ENCODE measurements around the gene SPATA21. TPM values are rescaled to one million over a fixed set of nuclear protein-coding genes. Genes with fewer than 3 reads are reported as not detected.
"Not testable (repeated sequence)": the region's sequence is repeated elsewhere in the genome, so short reads cannot be mapped to it uniquely, and the experiment has no call there.

SPATA21 gene
- not detected in 2 replicates for total RNA-seq (2014; rRNA removed; shearing (Covaris generic))
- polyA plus RNA-seq (2014; cell fraction: nucleus; rRNA removed): not detected in 2 replicates

- DNase-seq (ENCODE audit: extremely low read depth, low read depth): no peak
Observed at GRCh38 chr1:16436946-16437474, at the start of gene SPATA21. Gene SPATA21, minus strand, starts transcription at chr1:16437424. Its CDS starts 6,053 bp downstream, at chr1:16431371.

DNA sequence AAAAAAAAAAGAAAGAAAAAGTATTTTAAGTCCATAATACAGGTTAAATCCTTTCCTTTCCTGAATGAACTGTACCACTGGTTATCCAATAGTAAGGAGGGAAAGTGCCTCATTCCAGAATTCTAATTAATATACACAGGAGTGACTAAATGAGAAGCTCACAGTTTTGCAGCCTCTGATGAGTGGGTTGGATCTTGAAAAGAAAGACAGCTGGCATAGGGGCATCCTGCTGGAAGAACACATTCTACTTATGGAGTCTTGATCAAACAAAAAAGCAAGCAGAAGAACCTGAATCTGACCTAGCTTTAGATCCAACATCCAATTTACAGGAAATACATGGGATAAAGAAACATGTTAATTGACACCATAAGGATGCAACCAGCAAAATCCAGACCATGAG, 49.8 kb upstream of the SPATA21 start:
- not testable (repeated sequence) for DNase-seq (ENCODE audit: extremely low read depth, low read depth)

DNA sequence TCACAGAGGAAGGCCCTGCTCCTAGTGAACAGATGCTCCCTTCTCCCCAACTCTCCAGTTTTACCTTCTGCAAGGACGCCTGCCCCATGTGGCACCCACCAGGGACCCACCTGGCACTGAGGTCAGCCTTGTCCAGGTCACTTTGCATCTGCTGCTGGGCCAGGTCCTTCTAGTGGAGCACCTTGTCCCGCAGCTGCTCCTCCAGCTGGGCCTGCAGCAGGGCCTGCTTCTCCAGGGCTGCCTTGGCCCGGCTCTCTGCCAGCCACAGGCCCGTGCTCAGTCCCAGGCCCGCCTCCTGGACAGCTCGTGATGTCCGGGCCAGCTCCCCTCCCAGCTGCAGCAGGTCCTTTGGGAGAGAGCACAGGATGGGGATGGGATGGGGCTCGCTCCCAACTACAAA, 49.1 kb upstream of the SPATA21 start:
- not testable (repeated sequence) for DNase-seq (ENCODE audit: extremely low read depth, low read depth)

DNA sequence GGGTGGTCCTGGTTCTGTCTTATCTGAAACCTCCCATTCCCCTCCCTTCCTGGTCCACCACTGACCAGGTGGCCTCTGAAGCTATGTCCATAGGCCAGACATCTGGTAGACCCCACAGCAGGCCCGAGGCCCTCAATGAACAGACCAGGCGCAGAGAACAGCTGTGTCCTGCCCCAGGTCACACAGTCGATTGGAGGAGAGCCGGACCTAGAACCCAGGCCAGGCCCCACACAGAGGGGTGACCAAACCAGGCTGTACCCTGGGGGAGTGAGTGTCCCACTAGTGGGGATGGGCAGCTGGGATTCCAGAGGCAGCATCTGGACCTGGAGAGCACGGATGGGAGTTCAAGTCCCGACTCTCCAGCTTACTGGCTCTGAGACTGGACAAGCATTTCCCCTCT, 47.7 kb upstream of the SPATA21 start:
- no peak for DNase-seq (ENCODE audit: extremely low read depth, low read depth)

- no peak for DNase-seq (ENCODE audit: extremely low read depth, low read depth)
Observed at GRCh38 chr1:16484501-16484835, 47.2 kb upstream of the SPATA21 start.

- DNase-seq (ENCODE audit: extremely low read depth, low read depth): not testable (repeated sequence)
Observed at GRCh38 chr1:16483639-16484500, 46.6 kb upstream of the SPATA21 start.

DNA sequence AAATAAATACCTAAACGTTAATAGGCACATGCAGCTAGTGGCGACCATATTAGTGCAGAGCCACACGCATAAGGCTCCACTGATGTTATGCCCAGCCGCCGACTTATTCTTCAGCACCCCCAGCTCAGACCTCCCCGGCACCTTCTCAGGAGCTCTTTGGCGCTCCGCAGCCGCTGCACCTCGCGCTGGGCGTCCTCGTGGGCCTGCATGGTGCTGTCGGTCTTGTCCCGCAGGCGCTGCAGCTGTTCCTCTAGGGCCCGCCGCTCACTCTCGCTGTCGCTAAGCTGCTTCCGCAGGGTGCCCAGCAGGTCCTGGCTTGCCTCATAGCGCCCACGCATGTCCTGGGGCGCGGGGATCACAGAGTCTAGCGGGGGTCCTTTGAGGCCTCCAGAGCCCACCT, 45.9 kb upstream of the SPATA21 start:
- DNase-seq (ENCODE audit: extremely low read depth, low read depth): not testable (repeated sequence)

GRCh38 chr1:16478091-16478490, 40.9 kb upstream of the SPATA21 start:
- DNase-seq (ENCODE audit: extremely low read depth, low read depth): no peak

GRCh38 chr1:16475771-16476770, 38.8 kb upstream of the SPATA21 start:
- not testable (repeated sequence) for DNase-seq (ENCODE audit: extremely low read depth, low read depth)

DNA sequence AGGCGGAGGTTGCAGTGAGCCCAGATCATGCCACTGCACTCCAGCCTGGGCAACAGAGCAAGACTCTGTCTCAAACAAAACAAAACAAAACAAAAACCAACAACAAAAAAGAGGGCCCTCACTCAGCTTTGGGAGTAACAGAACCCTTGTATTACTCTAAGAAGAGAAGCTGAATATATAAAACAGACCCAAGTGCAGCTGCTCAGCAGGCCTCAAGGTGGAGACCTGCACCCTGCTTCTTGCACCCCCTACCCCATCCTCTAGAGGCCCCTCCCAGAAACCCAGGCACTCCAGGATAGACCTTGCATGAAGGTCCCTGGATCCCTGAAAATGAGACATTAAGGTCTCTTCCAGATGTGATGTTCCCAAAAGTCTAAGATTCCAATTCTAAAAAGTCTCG, 37.7 kb upstream of the SPATA21 start:
- not testable (repeated sequence) for DNase-seq (ENCODE audit: extremely low read depth, low read depth)

- DNase-seq (ENCODE audit: extremely low read depth, low read depth): no peak
Observed at GRCh38 chr1:16474166-16474800, 37.1 kb upstream of the SPATA21 start.

GRCh38 chr1:16468558-16468957, 31.3 kb upstream of the SPATA21 start:
- DNase-seq (ENCODE audit: extremely low read depth, low read depth): no peak

DNA sequence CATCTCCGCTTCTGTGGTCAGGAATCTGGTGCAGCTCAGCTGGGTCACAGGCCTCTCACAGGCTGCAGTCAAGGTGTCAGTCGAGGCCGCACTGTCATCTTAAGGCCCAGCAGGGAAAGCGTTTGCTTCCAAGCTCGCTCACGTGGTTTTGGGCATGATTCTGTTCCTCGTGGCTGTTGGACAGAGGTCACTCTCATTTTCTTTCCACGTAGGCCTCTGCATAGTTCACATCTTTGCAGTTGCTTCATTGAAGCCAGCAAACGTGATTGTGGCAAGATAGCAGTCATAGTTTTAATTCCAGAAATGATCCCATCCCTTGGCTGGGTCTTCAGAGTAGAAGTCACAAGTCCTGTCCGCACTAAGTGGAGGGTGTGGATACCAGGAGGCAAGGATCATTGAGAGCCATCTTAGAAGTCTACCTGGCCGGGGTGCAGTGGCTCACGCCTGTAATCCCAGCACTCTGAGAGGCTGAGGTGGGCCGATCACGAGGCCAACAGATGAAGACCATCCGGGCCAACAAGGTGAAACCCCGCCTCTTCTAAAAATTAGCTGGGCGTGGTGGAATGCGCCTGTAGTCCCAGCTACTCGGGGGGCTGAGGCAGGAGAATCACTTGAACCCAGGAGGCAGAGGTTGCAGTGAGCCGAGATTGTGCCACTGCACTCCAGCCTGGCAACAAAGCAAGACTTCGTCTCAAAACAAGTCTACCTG, 27.8 kb upstream of the SPATA21 start:
- no peak for DNase-seq (ENCODE audit: extremely low read depth, low read depth)

GRCh38 chr1:16462773-16463330, 25.6 kb upstream of the SPATA21 start:
- DNase-seq (ENCODE audit: extremely low read depth, low read depth): no peak

- DNase-seq (ENCODE audit: extremely low read depth, low read depth): no peak
Observed at GRCh38 chr1:16461681-16462080, 24.5 kb upstream of the SPATA21 start.

GRCh38 chr1:16459352-16459925, 22.2 kb upstream of the SPATA21 start:
- no peak for DNase-seq (ENCODE audit: extremely low read depth, low read depth)

DNA sequence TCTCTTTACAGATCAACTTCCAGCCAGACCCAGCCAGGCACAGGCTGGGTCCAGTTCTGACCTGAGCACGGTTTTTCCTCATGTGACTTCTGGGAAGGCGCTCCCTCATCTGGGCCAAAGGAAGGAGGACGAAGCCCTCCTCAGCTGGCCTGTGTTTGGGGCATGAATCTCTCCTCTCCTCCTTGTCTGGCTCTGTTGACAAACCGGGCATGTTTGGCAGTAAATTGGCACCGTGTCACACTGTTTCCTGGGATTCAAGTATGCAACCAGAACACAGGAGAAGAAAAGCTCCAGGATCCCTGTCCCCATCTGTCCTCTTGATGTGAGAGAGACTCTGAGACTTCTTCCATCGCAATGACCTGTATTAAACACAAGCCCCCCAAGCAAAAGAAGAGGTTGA, 21.6 kb upstream of the SPATA21 start:
- DNase-seq (ENCODE audit: extremely low read depth, low read depth): no peak

GRCh38 chr1:16456151-16456550, 18.9 kb upstream of the SPATA21 start:
- DNase-seq (ENCODE audit: extremely low read depth, low read depth): not testable (repeated sequence)

DNA sequence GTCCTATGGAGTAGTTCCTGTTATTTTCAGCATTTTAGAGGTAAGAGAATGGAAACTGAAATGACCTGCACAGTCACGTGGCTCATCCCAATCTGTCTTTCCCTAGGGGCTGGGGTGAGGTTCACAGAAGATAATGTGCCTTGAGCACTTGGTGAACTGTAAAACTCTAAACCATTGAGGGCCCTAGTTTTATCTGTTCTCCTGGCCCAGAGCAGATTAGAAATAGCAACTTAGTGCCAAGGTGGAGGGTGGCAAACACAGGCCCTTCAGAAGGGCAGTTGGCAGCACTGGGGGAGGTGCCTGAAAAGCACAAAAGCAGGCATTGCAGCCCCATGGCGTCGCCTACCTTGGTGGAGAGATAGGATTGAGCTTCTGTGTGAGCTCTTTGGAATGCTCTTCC, 17.7 kb upstream of the SPATA21 start:
- not testable (repeated sequence) for DNase-seq (ENCODE audit: extremely low read depth, low read depth)
